GM23248 (cell line): ENCODE measurements around the gene SDF2L1.

Experiments used
- EZH2 ChIP-seq: fragments of 200-600 bp; sonication (generic); IDR thresholded peaks from 2 replicates; pipeline ENCODE4 v1.6.1; 2018; ENCODE audit warnings: antibody characterized with exemption, mild to moderate bottlenecking; ENCODE audit not compliant: insufficient read depth, poor library complexity, severe bottlenecking
- EZH2phosphoT487 ChIP-seq: fragments of 200-600 bp; sonication (generic); IDR thresholded peaks from 2 replicates; pipeline ENCODE4 v1.6.1; 2018; ENCODE audit warnings: antibody characterized with exemption, moderate library complexity, mild to moderate bottlenecking, low read depth; ENCODE audit not compliant: insufficient read depth

DNA sequence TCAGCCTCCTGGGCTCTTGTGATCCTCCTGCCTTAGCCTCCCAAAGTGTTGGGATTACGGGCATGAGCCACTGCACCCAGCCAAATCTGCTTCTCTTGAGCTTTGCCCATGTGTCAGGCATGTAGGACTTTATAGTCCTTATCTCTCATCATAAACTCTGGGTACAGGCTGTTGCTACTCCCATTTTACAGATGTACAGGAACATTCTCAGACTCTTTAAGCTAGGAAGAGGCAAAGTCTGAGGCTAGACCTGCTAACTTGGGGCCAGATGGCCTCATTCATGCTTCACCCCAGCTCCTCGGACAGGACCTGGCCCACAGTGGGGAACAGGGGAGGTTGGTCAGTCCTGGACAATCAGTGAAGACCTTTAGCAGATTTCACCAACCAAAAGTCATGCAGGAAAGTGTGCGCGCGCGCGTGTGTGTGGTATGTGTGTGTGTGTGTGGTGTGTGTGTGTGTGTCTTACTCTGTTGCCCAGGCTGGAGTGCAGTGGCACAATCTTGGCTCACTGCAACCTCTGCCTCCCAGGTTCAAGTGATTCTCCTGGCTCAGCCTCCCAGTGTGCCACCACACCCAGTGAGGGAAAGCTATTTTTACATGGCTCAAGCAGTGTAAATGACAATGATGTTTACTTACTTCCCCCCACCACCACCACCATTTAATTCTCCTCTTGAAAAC, 36.1 kb upstream of the SDF2L1 start:
- TF ChIP-seq EZH2phosphoT487 (no peak), EZH2 (no peak)
